Kidney (tissue), 14 donors: Measurements from ENCODE around the gene UNC45A. TPM values are rescaled to one million over a fixed set of nuclear protein-coding genes. Genes with fewer than 3 reads are reported as not detected.
A peak's percentile ranks its signal among the peaks of the same experiment; 100 is the strongest.

Experiments used
- DNase-seq, 5 donors: peaks; one replicate each; pipeline ENCODE4 v3.0.0-alpha.2; 2013 to 2020
- FAIRE-seq: peaks from 2 replicates; lab custom pipeline; 2012; peaks lifted over from hg19 to GRCh38; lab: Jason Lieb, UNC
- H3K27ac ChIP-seq, 2 donors: one replicate each; pipeline ENCODE4 v1.7.0; 2013; ENCODE audit warnings: low read depth in 2 of 2, low read length in 2 of 2, inconsistent platforms in 1 of 2
- H3K27me3 ChIP-seq: one replicate; pipeline ENCODE4 v1.7.1; 2013; ENCODE audit warnings: low read length, inconsistent platforms; ENCODE audit not compliant: control insufficient read depth, insufficient read depth
- H3K36me3 ChIP-seq, 3 donors: one replicate each; pipeline versions ENCODE4 v1.7.0 to v1.7.1; 2013; ENCODE audit warnings: low read length in 3 of 3, control low read depth in 1 of 3, inconsistent platforms in 1 of 3; ENCODE audit not compliant: insufficient read depth in 3 of 3, control insufficient read depth in 2 of 3
- H3K4me1 ChIP-seq, 3 donors: one replicate each; pipeline versions ENCODE4 v1.7.0 to v1.7.1; 2013; ENCODE audit warnings: low read length in 3 of 3, inconsistent platforms in 1 of 3, low read depth in 1 of 3; ENCODE audit not compliant: control insufficient read depth in 2 of 3, insufficient read depth in 2 of 3
- H3K4me3 ChIP-seq, 3 donors: one replicate each; pipeline versions ENCODE4 v1.7.0 to v1.8.1; 2013; ENCODE audit warnings: low read length in 3 of 3, control low read depth in 1 of 3, inconsistent platforms in 1 of 3
- H3K9ac ChIP-seq, 3 donors: one replicate each; pipeline versions ENCODE4 v1.7.0 to v1.7.1; 2013; ENCODE audit warnings: low read length in 3 of 3, control low read depth in 1 of 3, inconsistent platforms in 1 of 3
- H3K9me3 ChIP-seq, 3 donors: one replicate each; pipeline versions ENCODE4 v1.7.0 to v1.7.1; 2013; ENCODE audit warnings: low read length in 3 of 3, control low read depth in 1 of 3, inconsistent platforms in 1 of 3; ENCODE audit not compliant: control insufficient read depth in 2 of 3, insufficient read depth in 1 of 3
- intact Hi-C: fragments of 100-400 bp; cut with DNase I; formaldehyde crosslinking; loops from one replicate; pipeline ENCODE4 v1.11.1; 2022
- polyA plus RNA-seq: library from polyadenylated mRNA; stranded (reverse); fragments of 350-450 nt; fragmentation: Illumina TruSeq; extraction: RNeasy Lipid Tissue Mini Kit (QIAGEN cat#74804); gene quantifications from one replicate; pipeline ENCODE4 v1.2.3, GENCODE V29; 2014; ENCODE audit warnings: low read depth, low replicate concordance; ENCODE audit not compliant: insufficient read depth
- total RNA-seq: library from RNA; stranded (reverse); fragmentation: NEBNext Ultra II Directional; extraction: Animal tissue kit (Norgen Biotek cat#: 25700); gene quantifications from one replicate; pipeline ENCODE4 v1.2.1, GENCODE V29; 2021
- TF ChIP-seq, protein P1 (sequence below): IDR thresholded peaks from 3 replicates; pipeline ENCODE4 v1.5.1; 2012; ENCODE audit warnings: mild to moderate bottlenecking, moderate library complexity, borderline replicate concordance; ENCODE audit not compliant: insufficient read depth; ENCODE audit errors: extremely low read depth
- donor health status: control.
- donor health status: control.
- donor health status: control.
- donor health status: control.
- donor health status: control.
- donor health status: DM: yes; HTN: yes; CAD: no.
- donor health status: Normal renal cell carcinoma (clear cell type).

UNC45A gene
- total and polyA plus RNA-seq, 2 donors from 2014 or later, result 48.9 to 62.8 TPM

DNA sequence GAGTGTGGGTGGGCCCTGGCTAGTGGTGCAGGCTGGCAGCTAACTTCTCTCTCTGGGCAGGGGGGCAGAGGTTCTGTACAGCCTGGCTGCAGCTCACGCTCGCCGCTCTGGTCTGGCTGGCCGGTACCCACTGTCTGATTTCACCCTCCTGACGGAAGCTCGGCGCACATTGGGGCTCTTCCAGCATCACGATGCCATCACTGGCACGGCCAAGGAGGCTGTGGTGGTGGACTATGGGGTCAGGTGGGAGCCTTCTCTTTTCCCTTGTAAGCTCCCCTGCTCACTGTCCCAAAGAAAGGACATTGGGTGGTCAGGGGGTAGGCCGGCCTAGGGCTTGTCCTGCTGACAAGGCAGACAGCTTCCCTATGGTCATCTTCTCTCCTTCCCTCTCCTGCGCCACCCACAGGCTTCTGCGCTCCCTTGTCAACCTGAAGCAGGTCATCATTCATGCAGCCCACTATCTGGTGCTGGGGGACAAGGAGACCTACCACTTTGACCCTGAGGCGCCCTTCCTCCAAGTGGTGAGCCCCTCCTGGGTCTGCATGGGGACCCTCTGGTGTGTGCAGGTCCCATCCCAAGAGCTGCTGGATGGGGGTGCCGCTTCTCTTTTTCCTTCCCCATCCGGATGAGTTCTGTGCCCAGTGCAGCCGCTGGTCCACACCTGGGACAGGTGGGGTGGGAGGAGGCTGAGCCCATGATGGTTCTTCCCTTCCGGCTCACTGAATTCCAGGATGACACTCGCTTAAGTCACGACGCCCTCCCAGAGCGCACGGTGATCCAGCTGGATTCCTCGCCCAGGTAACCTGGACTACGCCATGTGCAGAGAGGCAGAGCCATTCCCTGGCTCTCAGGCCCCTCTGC lies 24.4 kb upstream of the UNC45A start:
- intact Hi-C loops, result no loop called here
- no peaks in the 10 kb centered on the region for H3K4me1 ChIP-seq
- peaks cover 0 to 76% (median 63%) of the 10 kb centered on the region in 3 donors for H3K36me3 ChIP-seq
- no peak overlapping the region for H3K27ac ChIP-seq
- FAIRE-seq (no peak), DNase-seq (peak in 1 of 5 donors; percentile 53)
- no peaks in the 10 kb centered on the region for H3K27me3 ChIP-seq
- H3K4me3 ChIP-seq, result no peak overlapping the region
- H3K9ac ChIP-seq, result no peak overlapping the region
- TF ChIP-seq, protein P1, sequence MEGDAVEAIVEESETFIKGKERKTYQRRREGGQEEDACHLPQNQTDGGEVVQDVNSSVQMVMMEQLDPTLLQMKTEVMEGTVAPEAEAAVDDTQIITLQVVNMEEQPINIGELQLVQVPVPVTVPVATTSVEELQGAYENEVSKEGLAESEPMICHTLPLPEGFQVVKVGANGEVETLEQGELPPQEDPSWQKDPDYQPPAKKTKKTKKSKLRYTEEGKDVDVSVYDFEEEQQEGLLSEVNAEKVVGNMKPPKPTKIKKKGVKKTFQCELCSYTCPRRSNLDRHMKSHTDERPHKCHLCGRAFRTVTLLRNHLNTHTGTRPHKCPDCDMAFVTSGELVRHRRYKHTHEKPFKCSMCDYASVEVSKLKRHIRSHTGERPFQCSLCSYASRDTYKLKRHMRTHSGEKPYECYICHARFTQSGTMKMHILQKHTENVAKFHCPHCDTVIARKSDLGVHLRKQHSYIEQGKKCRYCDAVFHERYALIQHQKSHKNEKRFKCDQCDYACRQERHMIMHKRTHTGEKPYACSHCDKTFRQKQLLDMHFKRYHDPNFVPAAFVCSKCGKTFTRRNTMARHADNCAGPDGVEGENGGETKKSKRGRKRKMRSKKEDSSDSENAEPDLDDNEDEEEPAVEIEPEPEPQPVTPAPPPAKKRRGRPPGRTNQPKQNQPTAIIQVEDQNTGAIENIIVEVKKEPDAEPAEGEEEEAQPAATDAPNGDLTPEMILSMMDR, result no peak
- H3K9me3 ChIP-seq, result no peaks in the 10 kb centered on the region

DNA sequence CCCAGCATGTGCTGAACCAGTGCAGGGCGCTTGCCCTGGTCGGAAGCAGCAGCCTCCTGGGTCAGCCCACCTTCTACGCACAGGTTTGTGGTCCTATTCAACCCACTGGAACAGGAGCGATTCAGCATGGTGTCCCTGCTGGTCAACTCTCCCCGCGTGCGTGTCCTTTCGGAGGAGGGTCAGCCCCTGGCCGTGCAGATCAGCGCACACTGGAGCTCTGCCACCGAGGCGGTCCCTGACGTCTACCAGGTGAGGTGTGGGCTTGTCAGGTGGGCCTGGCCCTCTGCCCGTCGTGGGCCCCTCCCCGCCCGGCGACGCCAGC lies 23.8 kb upstream of the UNC45A start:
- Histone ChIP-seq H3K9me3 (no peaks in the 10 kb centered on the region), H3K27me3 (no peaks in the 10 kb centered on the region), H3K9ac (no peak overlapping the region), H3K27ac (no peak overlapping the region), H3K4me1 (no peaks in the 10 kb centered on the region), H3K36me3 (peaks cover 0 to 72% (median 58%) of the 10 kb centered on the region in 3 donors), H3K4me3 (no peak overlapping the region)
- DNase-seq (peak in 1 of 5 donors; percentile 60), FAIRE-seq (no peak)
- TF ChIP-seq, protein P1, result no peak
- intact Hi-C loops, result no loop called here

DNA sequence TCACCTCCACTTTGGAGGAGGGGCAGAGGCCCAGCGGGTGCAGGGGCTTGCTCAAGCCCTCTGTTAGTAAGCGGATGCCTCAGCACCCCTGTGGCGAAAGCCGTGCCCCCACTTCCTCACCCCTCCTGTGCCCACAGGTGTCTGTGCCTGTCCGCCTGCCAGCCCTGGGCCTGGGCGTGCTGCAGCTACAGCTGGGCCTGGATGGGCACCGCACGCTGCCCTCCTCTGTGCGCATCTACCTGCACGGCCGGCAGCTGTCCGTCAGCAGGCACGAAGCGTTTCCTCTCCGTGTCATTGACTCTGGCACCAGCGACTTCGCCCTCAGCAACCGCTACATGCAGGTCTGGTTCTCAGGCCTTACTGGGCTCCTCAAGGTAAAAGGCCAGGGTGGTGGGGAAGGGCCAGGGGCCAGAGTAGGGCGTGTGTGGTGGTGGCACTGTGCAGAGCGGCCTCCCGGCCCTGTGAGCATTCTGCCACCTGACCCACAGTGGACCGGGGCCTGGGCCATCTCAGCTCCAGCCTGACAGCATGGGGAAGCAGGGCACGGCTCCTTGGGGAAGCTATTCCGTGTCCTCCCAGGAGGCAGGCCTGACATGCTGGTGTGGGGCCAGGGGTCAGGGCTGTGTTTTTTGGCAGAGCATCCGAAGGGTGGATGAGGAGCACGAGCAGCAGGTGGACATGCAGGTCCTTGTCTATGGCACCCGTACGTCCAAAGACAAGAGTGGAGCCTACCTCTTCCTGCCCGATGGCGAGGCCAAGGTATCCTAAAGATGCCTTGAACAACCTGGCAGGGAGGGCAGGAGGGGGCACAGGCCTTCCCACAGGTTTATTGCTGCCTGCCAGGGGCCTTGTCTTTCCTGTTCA lies 22.9 kb upstream of the UNC45A start:
- Histone ChIP-seq H3K36me3 (peaks cover 2 to 70% (median 53%) of the 10 kb centered on the region in 3 donors), H3K27me3 (no peaks in the 10 kb centered on the region), H3K4me3 (no peak overlapping the region), H3K9ac (no peak overlapping the region), H3K9me3 (no peaks in the 10 kb centered on the region), H3K27ac (no peak overlapping the region), H3K4me1 (no peaks in the 10 kb centered on the region)
- DNase-seq (peak in 1 of 5 donors; percentile 64), FAIRE-seq (no peak)
- intact Hi-C loops, result no loop called here
- TF ChIP-seq, protein P1, result no peak
